ENCODE measurements around the gene NLRC5. TPM values are rescaled to one million over a fixed set of nuclear protein-coding genes. Genes with fewer than 3 reads are reported as not detected.

Gene NLRC5
- total RNA-seq, 1 experiment from 2014 or later: 29.7 TPM

- no peaks in the 10 kb centered on the region for H3K79me2 ChIP-seq (ENCODE audit: low read depth)
- H3K27ac ChIP-seq: no peak overlapping the region
- TF ChIP-seq EZH2 (IDR thresholded peaks at IDR 0.05; ENCODE audit: low read depth): no peak
- TF ChIP-seq, protein P1, sequence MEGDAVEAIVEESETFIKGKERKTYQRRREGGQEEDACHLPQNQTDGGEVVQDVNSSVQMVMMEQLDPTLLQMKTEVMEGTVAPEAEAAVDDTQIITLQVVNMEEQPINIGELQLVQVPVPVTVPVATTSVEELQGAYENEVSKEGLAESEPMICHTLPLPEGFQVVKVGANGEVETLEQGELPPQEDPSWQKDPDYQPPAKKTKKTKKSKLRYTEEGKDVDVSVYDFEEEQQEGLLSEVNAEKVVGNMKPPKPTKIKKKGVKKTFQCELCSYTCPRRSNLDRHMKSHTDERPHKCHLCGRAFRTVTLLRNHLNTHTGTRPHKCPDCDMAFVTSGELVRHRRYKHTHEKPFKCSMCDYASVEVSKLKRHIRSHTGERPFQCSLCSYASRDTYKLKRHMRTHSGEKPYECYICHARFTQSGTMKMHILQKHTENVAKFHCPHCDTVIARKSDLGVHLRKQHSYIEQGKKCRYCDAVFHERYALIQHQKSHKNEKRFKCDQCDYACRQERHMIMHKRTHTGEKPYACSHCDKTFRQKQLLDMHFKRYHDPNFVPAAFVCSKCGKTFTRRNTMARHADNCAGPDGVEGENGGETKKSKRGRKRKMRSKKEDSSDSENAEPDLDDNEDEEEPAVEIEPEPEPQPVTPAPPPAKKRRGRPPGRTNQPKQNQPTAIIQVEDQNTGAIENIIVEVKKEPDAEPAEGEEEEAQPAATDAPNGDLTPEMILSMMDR (conservative IDR thresholded peaks at IDR 0.05): peak; percentile 52; the same call in 1 of the 2 replicates
- intact Hi-C loops (cut with micrococcal nuclease; ENCODE audit: unreplicated experiment): loop anchor here (5.0 kb wide), 1 partner anchor 159 kb away; no protein-coding TSS in a partner anchor
- H3K9me2 ChIP-seq (ENCODE audit: insufficient read depth): no peaks in the 10 kb centered on the region
- H3K9me3 ChIP-seq (ENCODE audit: insufficient read depth, low read depth): no peaks in the 10 kb centered on the region
- POLR2A ChIA-PET (ENCODE audit: unreplicated experiment): no interaction called here
- peaks cover 2% of the 10 kb centered on the region; the same call in 1 of the 2 replicates for H3F3A ChIP-seq (ENCODE audit: insufficient read depth, low read depth)
- H3K4me3 ChIP-seq: no peak overlapping the region
- CTCF ChIA-PET: interaction anchor here (0.7 kb wide), 1 partner anchor 167 kb away, joined by 3 read pairs; no protein-coding TSS in a partner anchor
- no peaks in the 10 kb centered on the region for H3K36me3 ChIP-seq (ENCODE audit: low read depth)
- no TSS peak for BruUV-seq (replicated peaks)
- DNase-seq: peak in 1 of 2 experiments; percentile 33
- H3K27me3 ChIP-seq (ENCODE audit: insufficient read depth, low read depth): no peaks in the 10 kb centered on the region
- no peaks in the 10 kb centered on the region for H4K20me1 ChIP-seq (ENCODE audit: insufficient read depth)
- no peaks in the 10 kb centered on the region for H3K4me1 ChIP-seq (replicated peaks; ENCODE audit: insufficient read depth)
- H3K4me2 ChIP-seq: no peak overlapping the region
- H2AFZ ChIP-seq: no peak overlapping the region
Measured at GRCh38 chr16:56950881-56951771, 38.2 kb upstream of the NLRC5 start.

DNA sequence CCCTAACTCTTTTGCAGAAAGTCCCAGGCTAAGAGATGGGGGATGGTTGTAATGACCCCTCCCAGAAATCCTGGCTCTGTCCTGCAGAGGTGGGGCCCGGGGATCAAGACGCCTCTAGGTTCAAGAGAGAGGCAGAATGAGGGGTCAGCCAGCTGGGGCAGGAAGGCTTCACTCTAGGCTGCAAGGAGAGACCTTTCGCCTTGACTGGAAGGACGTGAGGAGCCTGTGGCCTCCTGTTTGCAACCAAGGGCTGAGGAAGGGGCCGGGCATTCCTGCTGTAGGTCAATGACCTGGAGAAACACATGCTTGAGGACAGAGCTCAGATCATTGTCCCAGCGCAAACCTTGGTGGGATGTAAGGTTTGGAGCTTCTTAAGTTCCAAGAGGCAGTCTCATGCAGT, 36.4 kb upstream of the NLRC5 start:
- no peak overlapping the region for H3K27ac ChIP-seq
- H3K79me2 ChIP-seq (ENCODE audit: low read depth): no peaks in the 10 kb centered on the region
- H3K27me3 ChIP-seq (ENCODE audit: insufficient read depth, low read depth): no peaks in the 10 kb centered on the region
- no peak overlapping the region for H3K4me3 ChIP-seq
- no peaks in the 10 kb centered on the region for H3K4me1 ChIP-seq (replicated peaks; ENCODE audit: insufficient read depth)
- no peaks in the 10 kb centered on the region for H3K9me3 ChIP-seq (ENCODE audit: insufficient read depth, low read depth)
- no peaks in the 10 kb centered on the region for H4K20me1 ChIP-seq (ENCODE audit: insufficient read depth)
- no peak for DNase-seq
- no peaks in the 10 kb centered on the region for H3K36me3 ChIP-seq (ENCODE audit: low read depth)
- H3F3A ChIP-seq (ENCODE audit: insufficient read depth, low read depth): no peaks in the 10 kb centered on the region
- TF ChIP-seq, protein P1 (conservative IDR thresholded peaks at IDR 0.05): no peak
- no peak for TF ChIP-seq EZH2 (IDR thresholded peaks at IDR 0.05; ENCODE audit: low read depth)
- no peak overlapping the region for H2AFZ ChIP-seq
- no peak overlapping the region for H3K4me2 ChIP-seq
- H3K9me2 ChIP-seq (ENCODE audit: insufficient read depth): no peaks in the 10 kb centered on the region
- BruUV-seq (replicated peaks): no TSS peak
- intact Hi-C loops (cut with micrococcal nuclease; ENCODE audit: unreplicated experiment): loop anchor here (5.0 kb wide), 1 partner anchor 161 kb away; no protein-coding TSS in a partner anchor
- ChIA-PET CTCF (no interaction called here), POLR2A (ENCODE audit: unreplicated experiment) (interaction anchor here (0.5 kb wide), 1 partner anchor 131 kb away, joined by 5 read pairs; no protein-coding TSS in a partner anchor)

DNA sequence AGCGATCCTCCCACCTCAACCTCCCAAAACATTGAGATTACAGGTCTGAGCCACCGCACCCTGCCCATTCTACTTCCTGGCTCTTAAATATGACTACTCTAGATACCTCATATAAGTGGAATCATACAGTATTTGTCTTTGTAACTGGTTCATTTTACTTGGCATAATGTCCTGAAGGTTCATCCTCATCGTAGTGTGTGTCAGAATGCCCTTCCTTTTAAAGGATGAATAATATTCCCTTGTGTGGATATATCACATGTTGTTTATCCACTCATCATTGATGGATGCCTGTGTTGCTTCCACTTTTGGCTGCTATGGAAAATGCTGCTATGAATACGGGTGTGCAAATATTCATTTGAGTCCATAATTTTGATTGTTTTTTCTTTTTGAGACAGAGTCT, 33.3 kb upstream of the NLRC5 start:
- H3K36me3 ChIP-seq (ENCODE audit: low read depth): no peaks in the 10 kb centered on the region
- no peaks in the 10 kb centered on the region for H3K9me3 ChIP-seq (ENCODE audit: insufficient read depth, low read depth)
- H3K4me3 ChIP-seq: no peak overlapping the region
- BruUV-seq (replicated peaks): no TSS peak
- H3K9me2 ChIP-seq (ENCODE audit: insufficient read depth): no peaks in the 10 kb centered on the region
- no peak overlapping the region for H2AFZ ChIP-seq
- intact Hi-C loops (cut with micrococcal nuclease; ENCODE audit: unreplicated experiment): no loop called here
- TF ChIP-seq, protein P1 (conservative IDR thresholded peaks at IDR 0.05): no peak
- no peak for TF ChIP-seq EZH2 (IDR thresholded peaks at IDR 0.05; ENCODE audit: low read depth)
- H3K27me3 ChIP-seq (ENCODE audit: insufficient read depth, low read depth): no peaks in the 10 kb centered on the region
- no peaks in the 10 kb centered on the region for H3F3A ChIP-seq (ENCODE audit: insufficient read depth, low read depth)
- POLR2A ChIA-PET (ENCODE audit: unreplicated experiment): no interaction called here
- no peak for DNase-seq
- no peaks in the 10 kb centered on the region for H3K4me1 ChIP-seq (replicated peaks; ENCODE audit: insufficient read depth)
- CTCF ChIA-PET: no interaction called here
- H3K4me2 ChIP-seq: no peak overlapping the region
- H4K20me1 ChIP-seq (ENCODE audit: insufficient read depth): no peaks in the 10 kb centered on the region
- H3K79me2 ChIP-seq (ENCODE audit: low read depth): no peaks in the 10 kb centered on the region
- H3K27ac ChIP-seq: no peak overlapping the region

All from PC-9 (cell line).